ENCODE measurements around the gene NXNL2.
A peak's percentile ranks its signal among the peaks of the same experiment; 100 is the strongest.

Gene NXNL2

GRCh38 chr9:88571419-88571818 lies 36.4 kb downstream of the NXNL2 start:
- Histone ChIP-seq H3K27ac (ENCODE audit: poor library complexity, severe bottlenecking) (no peak overlapping the region), H3K36me3 (ENCODE audit: low read depth) (no peaks in the 10 kb centered on the region), H3K4me1 (ENCODE audit: insufficient read depth, poor library complexity, severe bottlenecking) (no peaks in the 10 kb centered on the region), H3K9me3 (ENCODE audit: severe bottlenecking) (no peaks in the 10 kb centered on the region), H3K27me3 (ENCODE audit: insufficient read depth, poor library complexity, severe bottlenecking) (no peaks in the 10 kb centered on the region), H3K4me3 (ENCODE audit: severe bottlenecking) (no peak overlapping the region)
- ATAC-seq (ENCODE audit: low read depth) (no peak), DNase-seq (ENCODE audit: low spot score) (no peak)
- TF ChIP-seq, protein P1, sequence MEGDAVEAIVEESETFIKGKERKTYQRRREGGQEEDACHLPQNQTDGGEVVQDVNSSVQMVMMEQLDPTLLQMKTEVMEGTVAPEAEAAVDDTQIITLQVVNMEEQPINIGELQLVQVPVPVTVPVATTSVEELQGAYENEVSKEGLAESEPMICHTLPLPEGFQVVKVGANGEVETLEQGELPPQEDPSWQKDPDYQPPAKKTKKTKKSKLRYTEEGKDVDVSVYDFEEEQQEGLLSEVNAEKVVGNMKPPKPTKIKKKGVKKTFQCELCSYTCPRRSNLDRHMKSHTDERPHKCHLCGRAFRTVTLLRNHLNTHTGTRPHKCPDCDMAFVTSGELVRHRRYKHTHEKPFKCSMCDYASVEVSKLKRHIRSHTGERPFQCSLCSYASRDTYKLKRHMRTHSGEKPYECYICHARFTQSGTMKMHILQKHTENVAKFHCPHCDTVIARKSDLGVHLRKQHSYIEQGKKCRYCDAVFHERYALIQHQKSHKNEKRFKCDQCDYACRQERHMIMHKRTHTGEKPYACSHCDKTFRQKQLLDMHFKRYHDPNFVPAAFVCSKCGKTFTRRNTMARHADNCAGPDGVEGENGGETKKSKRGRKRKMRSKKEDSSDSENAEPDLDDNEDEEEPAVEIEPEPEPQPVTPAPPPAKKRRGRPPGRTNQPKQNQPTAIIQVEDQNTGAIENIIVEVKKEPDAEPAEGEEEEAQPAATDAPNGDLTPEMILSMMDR (IDR thresholded peaks at IDR 0.05; ENCODE audit: poor library complexity, severe bottlenecking) = no peak

GRCh38 chr9:88572684-88573083 lies 37.7 kb downstream of the NXNL2 start:
- no peak overlapping the region for H3K4me3 ChIP-seq (ENCODE audit: severe bottlenecking)
- DNase-seq (ENCODE audit: low spot score) = no peak
- no peak overlapping the region for H3K27ac ChIP-seq (ENCODE audit: poor library complexity, severe bottlenecking)
- no peaks in the 10 kb centered on the region for H3K4me1 ChIP-seq (ENCODE audit: insufficient read depth, poor library complexity, severe bottlenecking)
- TF ChIP-seq, protein P1 (IDR thresholded peaks at IDR 0.05; ENCODE audit: poor library complexity, severe bottlenecking) = no peak
- no peak for ATAC-seq (ENCODE audit: low read depth)
- H3K36me3 ChIP-seq (ENCODE audit: low read depth) = no peaks in the 10 kb centered on the region
- H3K9me3 ChIP-seq (ENCODE audit: severe bottlenecking) = no peaks in the 10 kb centered on the region
- no peaks in the 10 kb centered on the region for H3K27me3 ChIP-seq (ENCODE audit: insufficient read depth, poor library complexity, severe bottlenecking)

- no peaks in the 10 kb centered on the region for H3K36me3 ChIP-seq (ENCODE audit: low read depth)
- no peaks in the 10 kb centered on the region for H3K4me1 ChIP-seq (ENCODE audit: insufficient read depth, poor library complexity, severe bottlenecking)
- TF ChIP-seq, protein P1 (IDR thresholded peaks at IDR 0.05; ENCODE audit: poor library complexity, severe bottlenecking) = no peak
- peak; percentile 44; the same call in 1 of the 3 replicates for ATAC-seq (ENCODE audit: low read depth)
- H3K27me3 ChIP-seq (ENCODE audit: insufficient read depth, poor library complexity, severe bottlenecking) = no peaks in the 10 kb centered on the region
- no peak for DNase-seq (ENCODE audit: low spot score)
- no peak overlapping the region for H3K27ac ChIP-seq (ENCODE audit: poor library complexity, severe bottlenecking)
- H3K9me3 ChIP-seq (ENCODE audit: severe bottlenecking) = no peaks in the 10 kb centered on the region
- no peak overlapping the region for H3K4me3 ChIP-seq (ENCODE audit: severe bottlenecking)
Measured at GRCh38 chr9:88574953-88575352, 40.0 kb downstream of the NXNL2 start.

DNA sequence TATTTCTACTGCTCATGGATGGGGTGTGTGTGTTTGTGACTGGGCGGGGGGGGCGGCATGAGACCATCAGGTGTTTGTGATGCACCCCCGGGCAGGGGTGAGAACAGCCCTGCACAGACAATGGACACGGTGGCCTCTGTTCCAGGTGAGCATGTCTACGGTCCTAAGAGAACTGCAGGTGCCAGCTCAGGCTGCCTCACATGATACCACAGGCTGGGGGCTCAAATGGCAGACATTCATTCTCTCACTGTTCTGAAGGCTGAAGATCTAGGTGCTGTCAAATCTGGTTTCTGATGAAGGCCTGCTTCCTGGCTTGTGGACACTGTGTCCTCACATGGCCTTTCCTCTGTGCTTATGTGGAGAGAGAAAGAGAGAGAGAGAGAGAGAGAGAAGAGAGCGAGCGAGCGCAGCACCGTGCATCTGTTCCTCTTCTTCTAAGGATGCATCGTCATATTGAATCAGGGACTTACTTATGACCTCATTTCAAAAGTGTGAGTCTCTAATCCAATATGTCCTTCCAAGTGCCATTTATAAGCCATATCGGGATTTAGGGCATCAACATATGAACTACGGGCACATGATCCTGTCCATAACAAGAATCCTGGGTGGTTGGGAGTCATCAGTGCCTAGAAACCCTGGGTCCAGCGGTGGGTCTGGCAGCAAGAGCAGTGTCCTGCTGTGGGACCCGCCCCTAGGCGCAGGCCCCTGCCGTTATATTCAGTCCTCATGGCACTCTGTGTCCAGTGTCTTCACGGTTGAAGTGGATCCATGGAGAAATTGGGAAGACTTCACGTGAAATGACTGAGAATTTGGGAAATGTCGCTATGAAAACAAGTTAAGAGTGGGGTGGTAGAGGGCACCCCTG lies 42.5 kb downstream of the NXNL2 start:
- H3K9me3 ChIP-seq (ENCODE audit: severe bottlenecking) = no peaks in the 10 kb centered on the region
- DNase-seq (ENCODE audit: low spot score) (no peak), ATAC-seq (ENCODE audit: low read depth) (no peak)
- no peaks in the 10 kb centered on the region for H3K4me1 ChIP-seq (ENCODE audit: insufficient read depth, poor library complexity, severe bottlenecking)
- H3K27ac ChIP-seq (ENCODE audit: poor library complexity, severe bottlenecking) = no peak overlapping the region
- H3K27me3 ChIP-seq (ENCODE audit: insufficient read depth, poor library complexity, severe bottlenecking) = no peaks in the 10 kb centered on the region
- TF ChIP-seq, protein P1 (IDR thresholded peaks at IDR 0.05; ENCODE audit: poor library complexity, severe bottlenecking) = no peak
- H3K36me3 ChIP-seq (ENCODE audit: low read depth) = no peaks in the 10 kb centered on the region
- H3K4me3 ChIP-seq (ENCODE audit: severe bottlenecking) = no peak overlapping the region

Data from RWPE2 (cell line).